NCI-H748 treated with DMSO at 0.1 percent for 48 hours (cell line): ENCODE data around the gene TUBGCP6.
"Not testable (repeated sequence)": the region's sequence is repeated elsewhere in the genome, so short reads cannot be mapped to it uniquely, and the experiment has no call there.

Experiments
- DNase-seq: peaks from one replicate; lab custom pipeline; 2025; lab: John Stamatoyannopoulos, UW

TUBGCP6 gene

DNA sequence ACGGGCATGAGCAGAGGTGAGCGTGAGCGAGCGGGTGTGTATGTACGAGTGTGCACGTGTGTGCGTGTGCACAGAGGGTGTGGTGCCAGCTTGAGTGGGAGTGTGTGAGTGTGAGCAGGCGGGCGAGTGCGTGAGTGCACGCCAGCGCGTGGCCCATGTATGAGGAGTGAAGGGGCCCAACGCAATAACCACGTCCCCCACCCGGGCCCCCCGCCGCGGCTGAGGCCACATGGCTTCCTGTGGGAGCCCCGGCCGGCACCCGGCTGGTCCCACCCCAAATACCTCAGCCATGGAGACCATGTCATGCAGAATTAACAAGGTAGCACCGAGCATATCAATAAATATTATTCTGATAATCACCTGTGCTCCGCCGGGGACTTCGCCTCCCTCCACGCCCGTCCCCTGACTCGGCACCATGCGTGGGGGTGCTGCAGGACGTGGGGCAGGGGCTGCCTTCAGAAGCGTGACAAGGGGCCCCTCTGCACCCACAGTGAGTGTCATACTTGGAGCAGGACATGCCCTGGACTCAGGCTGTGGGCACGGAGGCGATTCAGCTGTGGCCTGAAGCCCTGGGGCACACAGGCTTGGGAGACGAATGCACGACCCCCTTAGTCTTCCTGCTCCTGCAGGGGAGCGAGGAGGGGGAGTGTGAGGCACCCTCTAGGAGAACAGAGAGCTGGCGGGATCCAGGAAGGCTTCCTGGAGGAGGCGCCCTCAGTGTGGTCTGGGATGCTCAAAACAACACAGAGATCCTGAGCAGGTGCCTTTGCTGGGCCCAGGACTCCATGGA, 64.7 kb downstream of the TUBGCP6 start:
- DNase-seq = no peak

DNA sequence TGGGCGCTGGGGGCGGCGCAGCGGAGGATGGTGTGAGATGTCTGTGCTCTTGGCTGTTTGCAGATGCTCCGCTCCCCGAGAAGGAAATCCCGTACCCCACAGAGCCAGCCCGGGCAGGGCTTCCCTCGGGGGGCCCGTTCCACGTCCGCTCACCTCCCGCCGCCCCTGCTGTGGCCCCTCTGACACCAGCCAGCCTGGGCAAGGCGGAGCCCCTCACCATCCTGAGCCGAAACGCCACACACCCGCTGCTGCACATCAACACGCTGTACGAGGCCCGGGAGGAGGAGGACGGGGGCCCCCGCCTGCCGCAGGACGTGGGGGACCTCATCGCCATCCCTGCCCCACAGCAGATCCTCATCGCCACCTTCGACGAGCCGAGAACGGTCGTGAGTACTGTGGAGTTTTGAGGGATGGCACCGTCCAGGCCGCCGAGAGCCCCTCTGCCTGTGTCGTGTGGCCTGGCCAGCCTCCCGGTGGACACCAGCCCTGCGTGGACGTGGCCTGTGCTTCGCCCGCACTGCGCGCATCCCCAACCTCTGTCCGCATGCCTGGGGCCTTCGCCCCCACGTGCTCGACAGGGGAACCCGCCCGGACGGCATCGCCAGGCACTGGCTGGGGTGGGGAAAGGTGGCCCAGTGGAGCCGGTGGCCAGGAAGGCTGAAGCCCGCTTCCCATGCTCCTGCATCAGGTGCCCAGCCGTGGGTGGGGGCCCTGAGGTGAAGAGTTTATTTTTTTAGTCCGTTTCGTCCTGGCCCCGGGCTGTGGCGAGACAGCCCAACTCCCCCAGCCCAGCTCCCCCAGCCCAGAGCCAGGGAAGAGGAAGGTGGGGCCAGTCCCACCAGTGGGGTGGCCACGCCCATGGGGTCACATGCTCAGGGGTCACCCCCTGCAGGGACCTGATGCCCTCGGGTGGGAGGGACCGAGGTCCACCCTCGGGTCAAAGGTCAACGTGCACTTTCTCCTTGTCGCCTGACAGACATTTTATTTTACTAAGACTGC, 65.7 kb downstream of the TUBGCP6 start:
- no peak for DNase-seq

DNA sequence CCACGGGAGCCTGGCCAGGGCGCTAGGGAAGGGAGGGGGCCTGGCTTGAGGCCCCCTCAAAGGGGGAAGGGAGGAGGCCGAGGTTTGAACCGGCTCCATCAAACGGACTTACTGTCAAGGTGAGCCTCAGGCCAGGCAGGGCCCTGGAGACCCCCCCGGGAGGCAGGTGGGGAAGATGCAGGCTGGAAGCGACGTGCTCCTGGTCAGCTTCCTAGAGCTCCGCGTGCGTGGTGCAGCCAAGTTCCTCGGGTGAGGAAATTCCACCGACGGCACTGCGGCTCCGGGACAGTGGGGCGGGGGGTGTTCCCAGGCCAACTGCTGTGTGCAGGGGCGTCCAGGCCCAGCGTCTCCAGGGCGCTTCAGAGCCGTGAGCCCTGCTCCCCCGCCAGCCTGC, 66.4 kb downstream of the TUBGCP6 start:
- DNase-seq = no peak

- no peak for DNase-seq
Observed at GRCh38 chr22:50177537-50178470, 67.0 kb downstream of the TUBGCP6 start.

DNA sequence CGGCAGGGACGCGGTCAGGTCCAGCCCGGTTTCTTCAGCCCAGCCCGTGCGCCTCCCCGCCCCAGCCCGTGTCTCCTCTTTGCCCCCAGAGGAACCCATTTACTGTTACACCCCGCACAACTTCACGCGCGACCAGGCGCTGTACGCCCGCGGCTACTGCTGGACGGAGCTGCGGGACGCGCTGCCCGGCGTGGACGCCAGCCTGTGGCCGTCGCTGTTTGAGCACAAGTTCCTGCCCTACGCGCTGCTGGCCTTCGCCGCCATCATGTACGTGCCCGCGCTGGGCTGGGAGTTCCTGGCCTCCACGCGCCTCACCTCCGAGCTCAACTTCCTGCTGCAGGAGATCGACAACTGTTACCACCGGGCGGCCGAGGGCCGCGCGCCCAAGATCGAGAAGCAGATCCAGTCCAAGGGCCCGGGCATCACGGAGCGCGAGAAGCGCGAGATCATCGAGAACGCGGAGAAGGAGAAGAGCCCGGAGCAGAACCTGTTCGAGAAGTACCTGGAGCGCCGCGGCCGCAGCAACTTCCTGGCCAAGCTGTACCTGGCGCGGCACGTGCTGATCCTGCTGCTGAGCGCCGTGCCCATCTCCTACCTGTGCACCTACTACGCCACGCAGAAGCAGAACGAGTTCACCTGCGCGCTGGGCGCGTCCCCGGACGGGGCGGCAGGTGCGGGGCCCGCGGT, 67.8 kb downstream of the TUBGCP6 start:
- DNase-seq = no peak

DNA sequence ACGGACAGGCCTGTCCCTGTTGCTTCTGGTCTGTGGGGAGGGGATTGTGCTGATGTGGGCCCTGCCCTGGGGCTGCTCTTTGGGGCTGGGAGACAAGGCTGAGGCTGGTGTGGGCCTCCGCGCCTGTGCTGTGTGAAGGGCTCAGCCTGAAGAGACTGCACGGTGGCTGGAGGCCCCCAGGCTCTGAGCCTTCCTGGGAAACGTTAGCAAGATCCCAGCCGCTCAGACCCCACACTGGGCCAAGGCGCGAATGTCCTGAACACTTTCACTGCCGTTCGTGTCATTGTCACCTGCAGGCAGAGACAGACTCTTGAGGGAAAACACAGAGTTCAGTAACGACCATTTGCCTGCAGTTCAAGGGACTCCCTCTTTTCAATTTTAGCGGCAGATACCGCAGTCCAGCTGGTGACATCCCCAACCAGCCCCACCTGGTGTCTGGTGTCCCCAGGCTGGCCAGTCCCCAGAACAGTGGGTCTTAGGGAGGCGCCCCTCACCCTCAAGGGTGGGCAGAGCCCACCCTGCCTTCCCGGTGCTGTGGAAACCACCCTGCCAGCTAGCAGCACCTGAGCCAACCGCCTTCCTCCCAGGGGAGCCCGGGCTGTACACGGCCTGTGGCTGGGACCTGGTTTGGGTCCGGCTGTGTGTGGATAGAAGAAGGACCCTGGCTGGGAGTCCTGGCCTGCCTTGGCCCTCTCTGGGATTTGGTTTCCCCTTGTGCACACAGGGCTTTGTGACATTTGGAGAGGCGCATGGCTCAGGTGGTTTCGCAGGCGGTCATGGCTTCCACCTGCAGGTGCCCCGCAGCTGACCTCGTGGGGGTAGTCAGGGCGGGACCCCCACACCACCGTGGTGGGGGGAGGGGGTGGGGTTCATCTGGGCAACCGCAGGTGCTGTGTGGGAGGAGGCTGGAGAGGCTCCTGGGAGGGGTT, 68.6 kb downstream of the TUBGCP6 start:
- no peak for DNase-seq

DNA sequence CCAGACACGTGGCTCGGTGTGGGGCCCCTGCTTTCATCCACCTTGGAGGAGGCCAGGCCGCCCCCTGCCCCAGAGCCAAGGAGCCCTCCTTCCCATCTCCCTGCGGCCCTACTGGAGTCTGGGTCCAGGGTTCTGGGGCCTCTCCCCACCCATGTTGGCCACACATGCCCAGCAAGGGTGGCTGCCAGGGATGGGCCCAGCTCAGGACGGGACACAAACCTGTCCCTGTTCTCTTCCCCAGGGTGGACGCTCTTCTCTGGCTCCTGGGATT, 69.7 kb downstream of the TUBGCP6 start:
- no peak for DNase-seq

DNA sequence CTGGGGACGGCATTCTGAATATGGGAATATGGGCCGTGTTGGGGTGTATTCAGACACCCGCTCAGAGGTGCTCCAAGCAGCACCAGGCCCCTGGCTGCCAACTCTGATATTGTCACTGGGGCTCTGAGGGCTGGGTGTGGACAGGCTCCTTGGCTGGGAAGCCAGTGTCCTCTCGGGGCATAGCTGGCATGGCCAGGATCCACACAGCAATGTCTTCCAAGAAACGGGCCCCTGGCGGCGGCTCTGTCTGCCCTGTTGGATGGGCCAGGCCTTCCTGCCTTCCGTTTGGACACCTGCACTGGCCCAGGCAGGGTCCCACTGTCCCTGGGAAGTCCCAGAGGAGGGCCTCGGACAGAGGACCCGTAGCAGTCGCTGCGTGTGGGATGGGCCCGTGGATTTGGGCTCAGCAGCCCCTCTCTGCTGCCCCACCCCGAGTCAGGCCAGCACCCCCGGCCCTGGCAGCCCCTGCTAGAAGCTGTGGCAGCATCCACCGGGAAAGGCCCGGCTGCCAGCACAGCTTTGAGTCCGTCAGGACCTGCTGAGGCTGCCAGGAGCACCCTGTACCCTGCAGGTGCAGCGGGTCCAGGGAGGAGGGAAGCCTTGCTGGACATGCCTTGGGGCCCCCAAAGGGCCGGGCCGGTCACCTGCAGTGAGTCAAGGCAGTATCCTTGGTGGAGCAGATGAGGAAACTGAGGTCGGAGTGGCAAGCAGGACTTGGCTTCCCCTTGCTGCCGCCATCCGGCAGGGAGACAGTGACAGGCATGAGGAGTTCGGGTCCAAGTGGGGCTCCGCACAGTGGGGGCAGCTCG, 70.2 kb downstream of the TUBGCP6 start:
- DNase-seq = no peak

DNA sequence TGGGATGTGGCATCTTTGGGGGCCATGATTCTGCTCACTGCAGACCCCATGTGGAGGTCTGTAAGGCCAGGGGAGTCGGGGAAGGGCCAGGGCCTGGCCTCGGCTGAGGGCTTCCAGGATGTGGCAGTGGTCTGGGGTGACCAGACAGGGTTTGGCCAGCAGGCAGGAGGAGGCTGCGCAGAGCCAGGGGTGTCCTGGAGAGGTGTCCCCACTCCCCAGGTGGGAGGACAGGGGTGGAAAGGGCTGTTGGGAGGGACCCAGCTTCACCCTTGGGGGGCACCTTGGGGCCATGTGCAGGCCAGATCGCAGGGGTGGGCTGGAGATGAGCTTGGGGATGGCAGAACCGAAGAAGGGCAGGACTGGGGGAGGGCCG, 70.9 kb downstream of the TUBGCP6 start:
- no peak for DNase-seq

GRCh38 chr22:50173311-50173982, 71.4 kb downstream of the TUBGCP6 start:
- no peak for DNase-seq

GRCh38 chr22:50171965-50172421, 72.8 kb downstream of the TUBGCP6 start:
- DNase-seq = no peak

GRCh38 chr22:50171319-50171964, 73.4 kb downstream of the TUBGCP6 start:
- DNase-seq = no peak

DNA sequence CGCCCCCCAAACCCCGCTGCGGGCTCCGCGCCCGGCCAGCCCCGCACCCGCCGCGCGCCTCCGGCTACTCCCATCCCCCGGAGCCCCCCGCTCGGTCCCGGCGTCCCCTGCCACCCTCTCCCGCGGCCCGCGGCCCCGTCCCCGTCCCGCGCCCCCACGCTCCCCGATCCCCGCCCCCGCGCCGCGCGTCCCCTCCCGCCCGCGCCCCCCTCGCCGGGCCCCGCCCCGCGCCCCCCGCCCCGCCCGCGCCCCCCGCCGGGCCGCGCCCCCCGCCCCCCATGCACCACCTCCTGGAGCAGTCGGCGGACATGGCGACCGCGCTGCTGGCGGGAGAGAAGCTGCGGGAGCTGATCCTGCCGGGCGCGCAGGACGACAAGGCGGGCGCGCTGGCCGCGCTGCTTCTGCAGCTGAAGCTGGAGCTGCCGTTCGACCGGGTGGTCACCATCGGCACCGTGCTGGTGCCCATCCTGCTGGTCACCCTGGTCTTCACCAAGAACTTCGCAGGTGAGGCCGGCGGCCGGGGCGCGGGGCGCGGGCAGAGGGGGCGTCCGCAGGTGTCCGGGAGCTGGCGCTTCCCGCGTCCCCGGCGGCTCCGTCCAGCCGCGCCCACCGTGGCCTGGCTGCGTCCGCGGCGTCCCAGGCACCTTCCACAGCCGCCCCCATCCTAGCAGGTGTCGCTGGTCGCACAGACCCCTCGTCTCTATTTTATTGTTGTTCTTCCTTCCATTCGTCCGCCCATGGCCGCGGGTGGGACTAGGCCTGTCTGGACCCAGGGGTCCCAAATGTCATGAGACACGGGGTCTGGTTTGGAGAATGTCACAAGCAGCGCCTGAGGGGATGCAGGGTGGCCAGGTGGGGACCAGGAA, 74.1 kb downstream of the TUBGCP6 start, which contains the start of gene PANX2:
PANX2 (plus strand) TSS at position 279 of the 866 bp plus-strand sequence; CDS start at position 279, 0 bp downstream.
- DNase-seq = no peak

GRCh38 chr22:50169774-50170341, 75.0 kb downstream of the TUBGCP6 start:
- DNase-seq = peak; percentile 25

DNA sequence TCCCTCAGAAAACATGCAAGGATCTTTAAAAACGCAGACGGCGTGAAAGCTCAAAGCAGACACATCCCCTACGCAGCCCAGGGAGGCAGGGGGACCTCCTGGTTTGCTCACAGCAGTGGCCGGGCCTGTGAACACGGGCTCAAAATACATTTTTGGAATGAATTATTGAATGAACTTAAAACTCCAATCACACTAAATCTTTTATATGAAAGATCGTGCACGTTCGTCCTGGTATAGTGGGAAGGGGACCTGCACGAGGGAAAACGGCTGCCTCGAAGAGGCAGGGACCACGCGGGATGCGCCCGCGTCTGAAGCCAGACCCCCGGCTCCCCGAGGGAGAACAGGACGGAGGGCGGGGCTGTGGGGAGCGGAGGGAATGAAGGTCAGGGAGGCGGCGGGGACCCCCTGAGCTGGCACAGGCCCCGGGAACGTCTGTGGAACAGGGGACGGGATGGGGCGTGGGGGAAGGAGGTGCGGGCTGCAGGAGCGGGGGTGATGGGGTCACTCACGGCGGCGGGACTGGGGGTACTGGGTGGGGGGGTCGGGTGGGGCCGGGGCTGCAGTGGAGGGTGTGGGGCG, 75.6 kb downstream of the TUBGCP6 start:
- DNase-seq = no peak

GRCh38 chr22:50168490-50169180, 76.2 kb downstream of the TUBGCP6 start:
- not testable (repeated sequence) for DNase-seq
